ENCODE measurements around the gene MAP3K12.

DNA sequence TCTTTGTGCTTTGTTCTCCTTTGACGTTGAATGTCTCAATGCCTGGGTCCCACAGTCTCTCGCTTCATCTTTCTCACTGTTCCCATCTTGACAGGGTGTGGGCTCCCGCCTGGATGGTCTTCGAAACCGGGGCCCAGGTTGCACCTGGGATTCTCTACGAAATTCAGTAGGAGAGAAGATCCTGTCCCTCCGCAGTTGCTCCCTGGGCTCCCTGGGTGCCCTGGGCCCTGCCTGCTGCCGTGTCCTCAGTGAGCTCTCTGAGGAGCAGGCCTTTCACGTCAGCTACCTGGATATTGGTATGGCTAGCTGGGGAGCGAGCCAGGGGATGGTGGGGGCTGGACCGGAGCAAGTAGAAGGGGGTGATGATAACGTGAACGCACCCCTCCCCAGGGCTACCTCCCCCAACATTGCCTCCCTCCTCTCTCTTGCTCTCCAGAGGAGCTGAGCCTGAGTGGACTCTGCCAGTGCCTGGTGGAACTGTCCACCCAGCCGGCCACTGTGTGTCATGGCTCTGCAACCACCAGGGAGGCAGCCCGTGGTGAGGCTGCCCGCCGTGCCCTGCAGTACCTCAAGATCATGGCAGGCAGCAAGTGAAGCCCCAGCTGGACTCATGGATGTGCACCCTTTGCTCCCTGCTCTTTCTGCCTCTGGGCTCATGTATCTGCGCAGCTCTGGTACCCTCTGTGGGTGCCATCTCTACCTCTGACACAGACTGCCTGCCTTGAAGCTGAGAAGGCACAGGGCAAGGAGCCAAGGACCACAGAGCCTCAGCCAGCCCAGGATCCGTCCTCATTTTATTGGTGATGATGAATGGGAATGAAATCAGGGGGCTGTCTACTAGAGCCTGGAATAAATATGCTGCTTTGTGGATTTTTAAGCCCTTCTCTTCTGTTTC lies 6.5 kb upstream of the MAP3K12 start:
- TF ChIP-seq, protein P1, sequence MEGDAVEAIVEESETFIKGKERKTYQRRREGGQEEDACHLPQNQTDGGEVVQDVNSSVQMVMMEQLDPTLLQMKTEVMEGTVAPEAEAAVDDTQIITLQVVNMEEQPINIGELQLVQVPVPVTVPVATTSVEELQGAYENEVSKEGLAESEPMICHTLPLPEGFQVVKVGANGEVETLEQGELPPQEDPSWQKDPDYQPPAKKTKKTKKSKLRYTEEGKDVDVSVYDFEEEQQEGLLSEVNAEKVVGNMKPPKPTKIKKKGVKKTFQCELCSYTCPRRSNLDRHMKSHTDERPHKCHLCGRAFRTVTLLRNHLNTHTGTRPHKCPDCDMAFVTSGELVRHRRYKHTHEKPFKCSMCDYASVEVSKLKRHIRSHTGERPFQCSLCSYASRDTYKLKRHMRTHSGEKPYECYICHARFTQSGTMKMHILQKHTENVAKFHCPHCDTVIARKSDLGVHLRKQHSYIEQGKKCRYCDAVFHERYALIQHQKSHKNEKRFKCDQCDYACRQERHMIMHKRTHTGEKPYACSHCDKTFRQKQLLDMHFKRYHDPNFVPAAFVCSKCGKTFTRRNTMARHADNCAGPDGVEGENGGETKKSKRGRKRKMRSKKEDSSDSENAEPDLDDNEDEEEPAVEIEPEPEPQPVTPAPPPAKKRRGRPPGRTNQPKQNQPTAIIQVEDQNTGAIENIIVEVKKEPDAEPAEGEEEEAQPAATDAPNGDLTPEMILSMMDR (IDR thresholded peaks at IDR 0.05; ENCODE audit: low read length): no peak
- no peak for TF ChIP-seq EZH2 (IDR thresholded peaks at IDR 0.05; ENCODE audit: borderline replicate concordance, low read length)
